Loucy (cell line): ENCODE data around the gene CKS1B.

ENCODE experiments used
- H2AFZ ChIP-seq: fragments of 200-600 bp; sonication (generic); 2 replicates; pipeline ENCODE4 v1.6.0; 2016; ENCODE audit warnings: antibody characterized with exemption, mild to moderate bottlenecking, low read length, moderate library complexity
- H3F3A ChIP-seq: fragments of 200-600 bp; 2 replicates; pipeline ENCODE4 v1.6.0; 2016; ENCODE audit warnings: antibody characterized with exemption, low read depth, mild to moderate bottlenecking
- H3K27me3 ChIP-seq: fragments of 200-600 bp; sonication (generic); 2 replicates; pipeline ENCODE4 v1.6.1; 2014; ENCODE audit warnings: low read length, mild to moderate bottlenecking; ENCODE audit not compliant: insufficient read depth, poor library complexity, severe bottlenecking
- H3K36me3 ChIP-seq: fragments of 200-600 bp; sonication (generic); 2 replicates; pipeline ENCODE4 v1.6.1; 2016; ENCODE audit warnings: low read length; ENCODE audit not compliant: insufficient read depth
- H3K4me1 ChIP-seq: fragments of 200-600 bp; sonication (generic); 2 replicates; pipeline ENCODE4 v1.5.1; 2014; ENCODE audit warnings: low read length, mild to moderate bottlenecking; ENCODE audit not compliant: insufficient read depth, poor library complexity, severe bottlenecking
- H3K4me2 ChIP-seq: fragments of 200-600 bp; sonication (generic); 2 replicates; pipeline ENCODE4 v1.6.0; 2014; ENCODE audit warnings: antibody characterized with exemption, low read length, low read depth, mild to moderate bottlenecking; ENCODE audit not compliant: poor library complexity, severe bottlenecking
- H3K4me3 ChIP-seq: fragments of 200-600 bp; sonication (generic); 2 replicates; pipeline ENCODE4 v1.5.1; 2014; ENCODE audit warnings: low read length, mild to moderate bottlenecking, mixed read lengths; ENCODE audit not compliant: poor library complexity, severe bottlenecking
- H3K79me2 ChIP-seq: fragments of 200-600 bp; sonication (generic); 2 replicates; pipeline ENCODE4 v1.6.1; 2014; ENCODE audit warnings: low read length; ENCODE audit not compliant: insufficient read depth
- H3K9ac ChIP-seq: fragments of 200-600 bp; sonication (generic); 2 replicates; pipeline ENCODE4 v1.6.0; 2014; ENCODE audit warnings: mild to moderate bottlenecking, low read depth, low read length, moderate library complexity; ENCODE audit not compliant: poor library complexity, severe bottlenecking
- H3K9me2 ChIP-seq: fragments of 200-600 bp; sonication (generic); replicated peaks from 2 replicates; pipeline ENCODE4 v1.6.1; 2016; ENCODE audit warnings: low read depth, low read length, mixed read lengths
- H3K9me3 ChIP-seq: fragments of 200-600 bp; sonication (generic); 2 replicates; pipeline ENCODE4 v1.6.1; 2014; ENCODE audit warnings: mild to moderate bottlenecking, antibody characterized with exemption, low read length, low read depth; ENCODE audit not compliant: insufficient read depth
- H4K20me1 ChIP-seq: fragments of 200-600 bp; sonication (generic); 2 replicates; pipeline ENCODE4 v1.6.0; 2014; ENCODE audit warnings: antibody characterized with exemption, low read length, mild to moderate bottlenecking; ENCODE audit not compliant: insufficient read depth, poor library complexity, severe bottlenecking
- CTCF ChIP-seq: fragments of 200-600 bp; sonication (generic); conservative IDR thresholded peaks from 2 replicates; pipeline ENCODE4 v1.5.1; 2014; ENCODE audit warnings: mild to moderate bottlenecking, antibody characterized with exemption, low read length
- EZH2phosphoT487 ChIP-seq: fragments of 200-600 bp; IDR thresholded peaks from 2 replicates; pipeline ENCODE4 v1.6.1; 2018; ENCODE audit warnings: antibody characterized with exemption, mild to moderate bottlenecking, moderate library complexity, borderline replicate concordance

The CKS1B gene

GRCh38 chr1:155022136-155022926, 47.9 kb downstream of the CKS1B start:
- H3K4me2 ChIP-seq: no peak overlapping the region
- H3K9me3 ChIP-seq: no peaks in the 10 kb centered on the region
- H3K4me3 ChIP-seq: no peak overlapping the region

GRCh38 chr1:155022927-155023236, 48.4 kb downstream of the CKS1B start:
- no peak overlapping the region for H3K4me2 ChIP-seq
- no peaks in the 10 kb centered on the region for H3K36me3 ChIP-seq
- no peaks in the 10 kb centered on the region for H3K27me3 ChIP-seq
- TF ChIP-seq CTCF: no peak
- no peak for TF ChIP-seq EZH2phosphoT487
- no peaks in the 10 kb centered on the region for H4K20me1 ChIP-seq
- H3K9me2 ChIP-seq: no peaks in the 10 kb centered on the region
- H3F3A ChIP-seq: no peaks in the 10 kb centered on the region
- H3K4me1 ChIP-seq: peaks cover 3% of the 10 kb centered on the region
- no peak overlapping the region for H3K9ac ChIP-seq
- no peak overlapping the region for H2AFZ ChIP-seq
- H3K4me3 ChIP-seq: no peak overlapping the region
- no peaks in the 10 kb centered on the region for H3K79me2 ChIP-seq
- H3K9me3 ChIP-seq: no peaks in the 10 kb centered on the region

More at GRCh38 chr1:155022136-155022926, 47.9 kb downstream of the CKS1B start:
- Histone ChIP-seq H3K27me3 (no peaks in the 10 kb centered on the region), H3K4me1 (peaks cover 6% of the 10 kb centered on the region), H4K20me1 (no peaks in the 10 kb centered on the region), H3K9me2 (no peaks in the 10 kb centered on the region), H3F3A (no peaks in the 10 kb centered on the region), H3K9ac (no peak overlapping the region), H2AFZ (no peak overlapping the region), H3K36me3 (no peaks in the 10 kb centered on the region), H3K79me2 (no peaks in the 10 kb centered on the region)
- TF ChIP-seq EZH2phosphoT487 (no peak), CTCF (no peak)

- Histone ChIP-seq H3F3A (no peaks in the 10 kb centered on the region), H3K4me1 (no peaks in the 10 kb centered on the region), H4K20me1 (no peaks in the 10 kb centered on the region), H3K79me2 (no peaks in the 10 kb centered on the region), H3K9ac (no peak overlapping the region), H2AFZ (no peak overlapping the region), H3K4me3 (no peak overlapping the region), H3K9me2 (no peaks in the 10 kb centered on the region), H3K9me3 (no peaks in the 10 kb centered on the region), H3K36me3 (no peaks in the 10 kb centered on the region), H3K27me3 (no peaks in the 10 kb centered on the region), H3K4me2 (no peak overlapping the region)
- no peak for TF ChIP-seq EZH2phosphoT487
- no peak for TF ChIP-seq CTCF
These were observed 49.1 kb downstream of the CKS1B start for GRCh38 chr1:155023627-155024026.
